ENCODE measurements around the gene KLHL26.

GRCh38 chr19:18657590-18658365 is 20.9 kb downstream of the KLHL26 start:
- TF ChIP-seq RAD21 (IDR thresholded peaks at IDR 0.05) = no peak
- TF ChIP-seq, protein P1, sequence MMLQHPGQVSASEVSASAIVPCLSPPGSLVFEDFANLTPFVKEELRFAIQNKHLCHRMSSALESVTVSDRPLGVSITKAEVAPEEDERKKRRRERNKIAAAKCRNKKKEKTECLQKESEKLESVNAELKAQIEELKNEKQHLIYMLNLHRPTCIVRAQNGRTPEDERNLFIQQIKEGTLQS (IDR thresholded peaks at IDR 0.05) = no peak

Data from liver (tissue), 2 donors.